Dendritic cell treated with granulocyte-macrophage colony-stimulating factor and Interleukin-4, amounts not matched to agents 40 ng/mL and 50 ng/mL, for 4 days (primary cell): ENCODE data around the gene SF3B5.
"Not testable (repeated sequence)": the region's sequence is repeated elsewhere in the genome, so short reads cannot be mapped to it uniquely, and the experiment has no call there.

ENCODE experiments used
- H3K27ac Mint-ChIP-seq: one replicate; pipeline ENCODE4 v1.8.0; 2022; ENCODE audit warnings: mild to moderate bottlenecking, mixed read lengths
- H3K27me3 Mint-ChIP-seq: one replicate; pipeline ENCODE4 v1.8.0; 2022; ENCODE audit warnings: mild to moderate bottlenecking, mixed read lengths
- H3K36me3 Mint-ChIP-seq: one replicate; pipeline ENCODE4 v1.8.0; 2022; ENCODE audit warnings: low read depth, mixed read lengths
- H3K4me1 Mint-ChIP-seq: one replicate; pipeline ENCODE4 v1.8.0; 2022; ENCODE audit warnings: low read depth, mixed read lengths
- H3K4me3 Mint-ChIP-seq: one replicate; pipeline ENCODE4 v1.8.0; 2022; ENCODE audit warnings: mild to moderate bottlenecking, moderate library complexity, mixed read lengths
- H3K9me3 Mint-ChIP-seq: one replicate; pipeline ENCODE4 v1.8.0; 2022; ENCODE audit warnings: mixed read lengths
- intact Hi-C: fragments of 100-400 bp; cut with micrococcal nuclease; formaldehyde crosslinking; loops from one replicate; pipeline ENCODE4 v1.15.0; 2022

Gene SF3B5

DNA sequence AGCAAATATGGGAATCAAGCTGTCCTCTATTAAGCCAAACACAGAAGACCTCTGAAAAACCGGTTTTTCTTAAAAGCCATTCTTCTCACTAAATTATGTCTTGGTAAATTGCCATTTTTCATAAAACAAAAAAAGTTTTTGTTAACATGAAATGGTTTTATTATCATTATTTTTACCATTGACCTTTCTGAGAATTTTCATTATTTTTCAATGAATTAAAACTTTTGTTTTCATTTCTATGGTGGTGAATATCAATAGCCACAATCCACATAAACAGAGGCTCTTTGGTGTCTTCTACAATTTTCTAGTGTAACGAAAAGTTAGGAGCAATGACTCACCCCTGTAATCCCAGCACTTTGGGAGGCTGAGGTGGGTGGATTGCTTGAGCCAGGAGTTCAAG lies 2.1 kb downstream of the SF3B5 start:
- Mint-ChIP-seq H3K4me3 (no peak overlapping the region), H3K27ac (no peak overlapping the region), H3K9me3 (no peaks in the 10 kb centered on the region), H3K36me3 (peaks cover 24% of the 10 kb centered on the region), H3K4me1 (peaks cover 23% of the 10 kb centered on the region), H3K27me3 (no peaks in the 10 kb centered on the region)
- intact Hi-C loops, result loop anchor here (10.0 kb wide), 1 partner anchor 248 kb away; the partner anchor contains the start of gene LTV1

DNA sequence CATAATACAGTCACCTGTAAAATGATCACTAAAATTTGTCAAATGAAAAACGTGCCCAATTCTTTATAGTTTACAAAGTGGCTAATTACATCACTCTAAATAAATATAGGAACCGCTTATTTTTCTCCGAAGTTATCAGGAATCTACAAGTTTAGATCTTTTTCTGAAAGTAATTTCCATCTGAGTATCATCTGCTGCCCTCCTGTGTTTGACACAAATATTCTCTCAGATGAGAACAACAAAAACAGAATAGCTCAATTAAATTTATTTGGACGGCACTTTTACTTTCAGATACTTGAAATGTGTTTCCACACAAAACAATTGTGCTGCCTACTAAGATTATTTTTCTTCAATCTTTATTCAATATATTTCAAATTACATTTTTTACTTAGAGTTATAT lies 5.0 kb downstream of the SF3B5 start:
- H3K27ac Mint-ChIP-seq, result no peak overlapping the region

DNA sequence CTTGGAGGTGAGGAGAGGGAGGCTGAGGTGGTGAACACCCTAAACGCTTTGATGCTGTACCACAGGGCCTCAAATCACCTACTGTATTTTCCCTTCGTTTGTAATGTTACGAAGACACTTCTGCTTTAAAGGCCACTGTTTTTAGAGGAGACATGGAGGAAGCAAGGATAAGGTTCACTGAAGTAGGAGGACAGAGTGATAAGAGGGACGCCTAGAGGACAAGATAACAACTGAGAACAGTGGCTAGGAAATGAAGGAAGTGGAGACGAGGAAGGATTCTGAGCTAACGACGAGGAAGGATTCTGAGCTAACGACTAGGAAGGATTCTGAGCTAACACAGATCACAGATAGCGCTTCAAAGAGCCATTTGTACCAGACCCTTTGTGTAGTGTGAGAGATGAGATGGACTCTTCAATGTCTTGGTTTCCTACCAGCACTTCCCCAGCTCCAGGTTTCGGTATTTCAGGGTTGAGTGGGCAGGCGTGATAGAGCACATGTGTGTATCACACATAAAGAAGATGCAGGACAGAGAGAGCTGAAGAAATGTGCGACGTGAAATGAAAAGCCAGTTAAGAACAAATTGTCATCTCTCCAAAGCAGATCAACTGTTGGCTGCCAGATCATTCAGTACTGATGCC lies 7.5 kb downstream of the SF3B5 start:
- Mint-ChIP-seq H3K4me1 (peaks cover 10% of the 10 kb centered on the region), H3K27me3 (no peaks in the 10 kb centered on the region), H3K9me3 (no peaks in the 10 kb centered on the region), H3K27ac (no peak overlapping the region), H3K36me3 (no peaks in the 10 kb centered on the region), H3K4me3 (no peak overlapping the region)
- intact Hi-C loops, result no loop called here

More for the DNA sequence above, 5.0 kb downstream of the SF3B5 start:
- Mint-ChIP-seq H3K36me3 (peaks cover 17% of the 10 kb centered on the region), H3K4me1 (peaks cover 23% of the 10 kb centered on the region), H3K4me3 (no peak overlapping the region), H3K27me3 (no peaks in the 10 kb centered on the region), H3K9me3 (no peaks in the 10 kb centered on the region)
- intact Hi-C loops, result loop anchor here (10.0 kb wide), 1 partner anchor 246 kb away; the partner anchor contains the start of gene LTV1

DNA sequence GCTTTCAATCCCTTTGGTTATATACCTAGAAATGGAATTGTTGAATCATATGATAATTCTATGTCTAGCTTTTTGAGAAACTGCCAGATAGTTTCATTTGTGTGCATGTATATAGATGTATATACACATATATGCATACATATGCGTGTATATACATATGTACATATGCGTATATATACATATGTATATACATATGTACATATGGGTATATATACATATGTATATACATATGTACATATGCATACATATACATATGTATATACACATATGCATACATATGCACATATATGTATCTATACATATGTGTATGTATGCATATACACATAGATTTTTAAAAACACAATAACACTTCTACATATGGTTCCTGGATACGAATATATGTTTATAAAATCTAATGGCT lies 8.4 kb downstream of the SF3B5 start:
- peaks cover 10% of the 10 kb centered on the region for H3K4me1 Mint-ChIP-seq
- intact Hi-C loops, result no loop called here
- H3K4me3 Mint-ChIP-seq, result no peak overlapping the region
- no peaks in the 10 kb centered on the region for H3K36me3 Mint-ChIP-seq
- no peaks in the 10 kb centered on the region for H3K27me3 Mint-ChIP-seq
- no peaks in the 10 kb centered on the region for H3K9me3 Mint-ChIP-seq
- no peak overlapping the region for H3K27ac Mint-ChIP-seq

DNA sequence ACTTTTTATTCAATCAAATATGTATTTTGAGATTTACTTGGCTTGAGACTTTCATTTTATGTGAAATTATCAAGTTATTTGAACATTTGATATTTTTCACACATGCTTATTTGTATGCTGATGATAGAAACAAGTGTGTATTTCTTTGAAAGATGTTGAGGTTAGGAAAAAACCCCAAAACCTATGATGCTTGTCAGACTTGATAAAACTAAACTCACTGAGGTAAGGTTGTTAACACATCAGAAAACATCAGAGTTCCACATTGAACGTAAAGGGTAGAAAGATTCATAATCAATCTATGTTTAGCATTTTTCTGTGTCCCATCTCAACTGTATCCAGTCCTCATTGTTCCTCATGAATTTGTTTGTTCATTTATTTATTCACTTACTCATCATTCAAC lies 12.2 kb downstream of the SF3B5 start:
- Mint-ChIP-seq H3K36me3 (no peaks in the 10 kb centered on the region), H3K27me3 (no peaks in the 10 kb centered on the region), H3K9me3 (no peaks in the 10 kb centered on the region), H3K27ac (no peak overlapping the region), H3K4me1 (peaks cover 9% of the 10 kb centered on the region), H3K4me3 (no peak overlapping the region)
- intact Hi-C loops, result no loop called here

DNA sequence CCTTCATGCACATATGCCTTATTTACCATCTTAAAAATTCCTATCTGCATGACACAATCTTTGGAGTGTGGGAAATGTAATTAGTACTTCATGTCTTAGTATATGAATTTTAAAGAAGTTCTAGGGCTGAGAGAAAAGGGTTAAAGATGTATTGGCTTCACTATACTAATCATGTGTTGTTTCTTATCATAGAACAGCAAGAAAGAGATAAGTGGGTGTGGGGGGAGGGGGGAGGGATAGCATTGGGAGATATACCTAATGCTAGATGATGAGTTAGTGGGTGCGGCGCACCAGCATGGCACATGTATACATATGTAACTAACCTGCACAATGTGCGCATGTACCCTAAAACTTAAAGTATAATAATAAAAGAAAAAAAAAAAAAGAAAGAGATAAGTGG lies 13.0 kb downstream of the SF3B5 start:
- H3K27me3 Mint-ChIP-seq, H3K4me3 Mint-ChIP-seq, H3K27ac Mint-ChIP-seq, H3K4me1 Mint-ChIP-seq, H3K9me3 Mint-ChIP-seq, H3K36me3 Mint-ChIP-seq, intact Hi-C loops: not testable (repeated sequence)

DNA sequence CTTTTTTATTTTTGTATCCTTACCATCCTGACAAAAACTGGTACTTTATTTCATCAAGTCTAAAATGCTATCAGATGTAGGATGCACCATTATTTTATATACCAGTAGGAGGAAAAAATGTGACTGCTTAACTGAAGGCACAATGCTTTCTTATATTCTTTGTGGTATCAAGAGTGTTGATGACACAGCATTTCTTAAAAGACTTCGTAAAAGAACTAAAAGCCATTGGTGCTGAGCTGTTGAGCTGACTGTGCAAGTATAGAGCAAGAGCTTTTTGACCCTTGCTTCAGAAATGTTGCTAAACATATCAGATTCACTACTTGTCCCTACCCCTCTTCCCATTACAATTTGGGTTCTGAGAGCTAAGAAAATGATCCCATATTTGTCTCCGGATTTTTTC lies 17.5 kb downstream of the SF3B5 start:
- intact Hi-C loops, result no loop called here
- Mint-ChIP-seq H3K27ac (no peak overlapping the region), H3K9me3 (no peaks in the 10 kb centered on the region), H3K4me1 (no peaks in the 10 kb centered on the region), H3K27me3 (no peaks in the 10 kb centered on the region), H3K36me3 (no peaks in the 10 kb centered on the region), H3K4me3 (no peak overlapping the region)

DNA sequence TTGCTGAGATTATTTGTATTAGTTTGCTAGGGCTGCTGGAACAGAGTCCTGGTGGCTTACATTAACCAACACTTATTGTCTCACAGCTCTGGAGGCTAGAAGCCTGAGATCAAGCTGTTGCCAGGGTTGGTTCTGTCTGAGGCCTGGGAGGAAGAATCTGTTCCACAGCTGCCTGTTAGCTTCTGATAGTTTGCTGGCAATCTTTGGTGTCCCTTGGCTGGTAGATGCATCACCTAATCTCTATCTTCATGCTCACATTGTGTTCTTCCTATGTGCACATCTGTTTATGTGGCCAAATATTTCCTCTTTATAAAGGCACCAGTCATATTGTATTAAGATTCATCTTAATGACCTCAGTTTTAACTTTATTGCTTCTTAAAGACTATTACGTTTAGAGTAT lies 19.5 kb downstream of the SF3B5 start:
- H3K36me3 Mint-ChIP-seq, result no peaks in the 10 kb centered on the region
- H3K4me1 Mint-ChIP-seq, result no peaks in the 10 kb centered on the region
- no peak overlapping the region for H3K4me3 Mint-ChIP-seq
- H3K9me3 Mint-ChIP-seq, result no peaks in the 10 kb centered on the region
- H3K27me3 Mint-ChIP-seq, result no peaks in the 10 kb centered on the region
- intact Hi-C loops, result no loop called here
- no peak overlapping the region for H3K27ac Mint-ChIP-seq

DNA sequence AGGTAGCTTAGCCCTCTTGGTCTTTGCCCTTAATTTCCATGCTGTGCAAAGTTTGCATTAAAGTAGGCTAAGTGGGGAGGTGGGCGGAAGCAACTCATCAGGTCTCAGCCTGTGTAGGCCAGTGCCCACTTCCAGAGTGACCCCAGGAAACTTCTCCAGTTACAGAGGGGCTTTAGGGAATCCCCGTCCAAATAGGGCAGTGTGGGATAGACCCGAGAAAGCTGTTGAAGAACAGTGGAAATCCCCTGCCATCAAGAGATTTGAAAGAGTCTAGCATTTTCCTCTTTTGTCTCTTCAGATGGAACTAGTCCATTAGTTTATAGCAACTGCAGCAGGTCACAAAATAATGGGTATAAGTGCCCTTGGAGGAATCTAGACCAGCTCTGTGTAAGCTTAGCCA lies 20.2 kb downstream of the SF3B5 start:
- Mint-ChIP-seq H3K4me1 (no peaks in the 10 kb centered on the region), H3K36me3 (no peaks in the 10 kb centered on the region), H3K27ac (no peak overlapping the region), H3K9me3 (no peaks in the 10 kb centered on the region), H3K27me3 (no peaks in the 10 kb centered on the region), H3K4me3 (no peak overlapping the region)
- intact Hi-C loops, result no loop called here

DNA sequence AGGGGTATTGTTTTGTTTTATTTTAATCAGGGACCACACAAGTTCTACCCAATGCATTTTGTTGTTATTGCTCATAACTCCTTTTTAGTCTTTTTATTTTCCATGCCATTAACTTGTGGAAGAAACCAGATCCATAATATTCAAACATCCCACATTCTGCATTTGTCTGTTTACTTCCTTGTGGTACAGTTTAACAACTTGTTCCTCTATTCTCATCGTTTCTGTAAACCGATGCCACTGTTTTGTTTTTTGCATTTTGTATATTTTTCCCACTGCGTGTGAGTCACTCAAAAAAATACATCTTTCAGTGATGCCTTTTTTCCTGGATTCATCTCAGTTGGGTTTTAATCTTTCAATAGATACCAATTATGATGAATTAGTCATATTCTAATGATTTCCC lies 22.3 kb downstream of the SF3B5 start:
- no peak overlapping the region for H3K27ac Mint-ChIP-seq
- no peaks in the 10 kb centered on the region for H3K27me3 Mint-ChIP-seq
- no peak overlapping the region for H3K4me3 Mint-ChIP-seq
- H3K4me1 Mint-ChIP-seq, result peaks cover 5% of the 10 kb centered on the region
- H3K9me3 Mint-ChIP-seq, result no peaks in the 10 kb centered on the region
- intact Hi-C loops, result no loop called here
- H3K36me3 Mint-ChIP-seq, result no peaks in the 10 kb centered on the region

DNA sequence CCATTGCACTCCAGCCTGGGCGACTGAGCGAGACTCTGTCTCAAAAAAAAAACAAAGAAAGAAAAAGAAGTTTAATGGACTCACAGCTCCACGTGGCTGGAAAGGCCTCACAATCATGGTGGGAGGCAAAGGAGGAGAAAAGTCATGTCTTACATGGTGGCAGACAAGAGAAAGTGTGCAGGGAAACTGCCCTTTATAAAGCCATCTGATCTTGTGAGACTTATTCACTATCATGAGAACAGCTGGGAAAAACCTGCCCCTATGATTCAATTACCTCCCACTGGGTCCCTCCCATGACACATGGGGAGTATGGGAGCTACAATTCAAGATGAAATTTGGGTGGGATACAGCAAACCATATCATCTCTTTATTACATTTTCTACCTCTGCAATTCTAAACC lies 25.9 kb downstream of the SF3B5 start:
- Mint-ChIP-seq H3K27me3 (peaks cover 5% of the 10 kb centered on the region), H3K4me3 (no peak overlapping the region), H3K36me3 (no peaks in the 10 kb centered on the region), H3K9me3 (no peaks in the 10 kb centered on the region), H3K4me1 (peaks cover 24% of the 10 kb centered on the region), H3K27ac (no peak overlapping the region)
- intact Hi-C loops, result no loop called here

DNA sequence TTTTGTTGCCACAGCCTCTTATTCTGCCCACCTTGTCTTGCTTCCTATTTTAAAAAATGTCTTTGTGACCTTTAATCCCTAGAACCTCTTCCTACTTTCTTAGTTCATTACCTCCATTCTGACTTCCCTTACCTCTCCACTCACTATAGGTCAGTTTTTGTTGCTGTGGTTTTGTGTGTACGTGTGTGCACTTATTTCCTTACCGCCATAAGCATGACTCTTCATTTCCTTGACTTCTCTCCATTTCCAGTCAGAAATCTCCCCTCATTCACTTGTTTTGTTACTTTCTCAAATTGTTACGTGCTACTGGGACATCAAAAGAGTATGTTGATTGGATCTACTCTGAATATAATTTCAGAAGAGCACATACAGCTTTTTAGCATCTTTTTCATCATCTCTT lies 26.6 kb downstream of the SF3B5 start:
- intact Hi-C loops, result no loop called here
- no peaks in the 10 kb centered on the region for H3K36me3 Mint-ChIP-seq
- peaks cover 24% of the 10 kb centered on the region for H3K4me1 Mint-ChIP-seq
- H3K27me3 Mint-ChIP-seq, result peaks cover 5% of the 10 kb centered on the region
- H3K4me3 Mint-ChIP-seq, result no peak overlapping the region
- no peaks in the 10 kb centered on the region for H3K9me3 Mint-ChIP-seq
- no peak overlapping the region for H3K27ac Mint-ChIP-seq

DNA sequence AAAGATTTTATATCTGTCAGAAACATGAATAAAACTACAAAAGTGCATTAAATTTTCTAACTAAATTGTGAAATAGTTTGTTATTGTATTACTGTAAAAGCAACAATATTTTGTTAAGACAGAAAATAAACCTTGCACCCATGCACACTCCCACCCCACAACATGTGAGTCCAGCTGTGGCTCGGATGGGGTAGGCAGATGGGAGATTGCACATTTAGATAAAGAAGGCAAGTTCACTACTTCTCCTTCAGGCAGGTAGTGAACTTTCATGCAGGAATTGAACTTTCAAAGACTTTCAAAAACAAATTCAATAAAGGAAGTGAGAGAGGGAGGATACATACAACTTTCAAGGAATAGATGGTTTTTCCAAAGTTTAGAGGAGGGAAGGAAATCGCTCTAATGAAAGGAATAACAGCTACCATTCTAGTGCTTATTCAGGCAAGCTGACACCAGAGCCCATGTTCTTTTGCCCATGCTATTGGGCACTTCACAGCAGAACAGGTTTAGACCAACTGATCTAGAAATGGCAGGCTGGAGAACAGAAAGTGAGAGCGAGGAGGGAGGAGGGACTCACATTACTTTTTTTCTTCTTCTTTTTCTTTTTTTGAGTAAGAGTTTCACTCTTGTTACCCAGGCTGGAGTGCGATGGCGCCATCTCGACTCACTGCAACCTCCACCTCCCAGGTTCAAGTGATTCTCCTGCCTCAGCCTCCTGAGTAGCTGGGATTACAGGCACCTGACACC lies 28.5 kb downstream of the SF3B5 start:
- intact Hi-C loops, result no loop called here
- H3K9me3 Mint-ChIP-seq, result no peaks in the 10 kb centered on the region
- H3K27ac Mint-ChIP-seq, result no peak overlapping the region
- H3K4me3 Mint-ChIP-seq, result peak overlapping the region; percentile 10
- peaks cover 5% of the 10 kb centered on the region for H3K27me3 Mint-ChIP-seq
- peaks cover 42% of the 10 kb centered on the region for H3K4me1 Mint-ChIP-seq
- H3K36me3 Mint-ChIP-seq, result no peaks in the 10 kb centered on the region

DNA sequence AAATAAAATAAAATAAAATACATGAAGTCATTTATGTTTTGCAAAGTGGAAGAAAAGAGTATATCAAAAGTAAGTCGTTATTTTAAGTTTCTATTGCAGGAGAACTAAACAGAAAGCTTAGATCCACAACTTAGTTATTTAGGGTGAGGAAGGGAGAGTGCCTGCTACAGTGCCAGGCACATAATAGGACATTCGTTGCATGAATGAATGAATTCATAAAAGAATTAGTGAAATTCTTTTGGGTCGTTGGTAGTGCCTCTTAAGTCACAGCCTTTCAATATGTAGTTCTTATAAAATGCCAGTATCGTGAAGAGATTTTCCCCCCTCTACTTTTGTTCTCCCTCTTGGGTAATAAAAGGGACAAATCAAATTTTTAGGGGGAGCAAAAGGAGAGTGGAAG lies 29.1 kb downstream of the SF3B5 start:
- peaks cover 5% of the 10 kb centered on the region for H3K27me3 Mint-ChIP-seq
- no peaks in the 10 kb centered on the region for H3K36me3 Mint-ChIP-seq
- intact Hi-C loops, result no loop called here
- H3K27ac Mint-ChIP-seq, result no peak overlapping the region
- H3K4me3 Mint-ChIP-seq, result no peak overlapping the region
- H3K4me1 Mint-ChIP-seq, result peaks cover 49% of the 10 kb centered on the region
- H3K9me3 Mint-ChIP-seq, result no peaks in the 10 kb centered on the region
